Retina (tissue), 1 donor: Measurements from ENCODE around the gene C11orf98.
"Not testable (repeated sequence)": the region's sequence is repeated elsewhere in the genome, so short reads cannot be mapped to it uniquely, and the experiment has no call there.

Experiments used
- DNase-seq: peaks from one replicate; pipeline ENCODE4 v3.0.0-alpha.2; 2016

C11orf98 gene

DNA sequence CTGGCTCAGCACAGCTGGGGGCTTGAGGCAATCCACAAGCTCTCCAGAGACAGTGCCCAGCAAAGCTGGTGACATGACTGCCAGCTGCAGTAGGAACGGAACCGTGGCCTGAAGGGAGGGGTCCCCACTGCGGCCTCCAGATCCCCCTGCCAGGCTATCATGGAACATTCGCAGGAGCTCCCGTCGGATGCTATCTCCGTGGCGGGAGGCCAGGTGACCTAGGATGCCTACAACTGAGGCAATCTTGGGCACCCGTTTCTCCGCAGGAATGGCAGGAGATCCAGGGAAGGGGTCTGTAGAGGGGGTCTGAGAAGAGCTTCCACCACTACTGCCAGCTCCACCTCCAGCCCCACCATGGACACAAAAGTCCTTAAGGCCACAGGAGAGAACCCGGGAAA, 16.0 kb downstream of the C11orf98 start:
- no peak for DNase-seq

DNA sequence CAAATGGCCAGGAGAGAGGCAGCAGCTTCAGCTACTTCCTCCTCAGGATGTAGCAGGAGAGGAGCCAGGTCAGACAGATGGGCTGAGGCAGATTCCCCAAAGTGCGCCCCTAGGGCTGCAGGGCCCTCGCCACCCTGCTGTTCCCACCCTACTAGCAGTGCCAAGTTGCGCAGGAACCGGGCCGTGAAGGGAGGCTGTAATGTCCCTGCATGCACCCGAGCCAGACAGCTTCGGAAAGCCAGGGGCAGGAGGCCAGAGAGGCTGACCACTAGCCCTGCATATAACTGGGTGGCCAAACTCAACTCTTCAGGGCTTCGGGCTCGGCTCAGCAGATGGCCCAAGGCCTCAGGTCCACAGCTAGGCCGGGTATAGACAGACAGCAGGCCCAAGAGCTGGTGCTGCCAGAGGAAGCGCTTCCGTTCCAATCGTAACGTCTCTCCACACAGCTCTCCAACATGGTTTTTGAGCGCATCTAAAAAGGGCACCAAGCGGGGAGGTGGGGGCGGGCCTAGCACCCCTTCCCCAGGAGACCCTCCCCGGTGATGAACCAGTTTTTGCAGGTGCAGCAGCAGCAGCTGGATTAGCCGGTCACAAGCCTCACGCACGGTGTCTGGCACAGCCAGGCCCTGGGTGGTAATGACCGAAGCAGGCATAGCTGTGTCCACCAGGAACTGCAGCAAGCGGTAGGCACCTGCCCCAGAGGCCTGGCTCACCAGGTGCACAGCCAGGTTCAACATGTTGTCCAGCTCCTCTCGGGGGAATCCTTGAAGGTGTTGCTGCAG, 16.6 kb downstream of the C11orf98 start:
- no peak for DNase-seq

DNA sequence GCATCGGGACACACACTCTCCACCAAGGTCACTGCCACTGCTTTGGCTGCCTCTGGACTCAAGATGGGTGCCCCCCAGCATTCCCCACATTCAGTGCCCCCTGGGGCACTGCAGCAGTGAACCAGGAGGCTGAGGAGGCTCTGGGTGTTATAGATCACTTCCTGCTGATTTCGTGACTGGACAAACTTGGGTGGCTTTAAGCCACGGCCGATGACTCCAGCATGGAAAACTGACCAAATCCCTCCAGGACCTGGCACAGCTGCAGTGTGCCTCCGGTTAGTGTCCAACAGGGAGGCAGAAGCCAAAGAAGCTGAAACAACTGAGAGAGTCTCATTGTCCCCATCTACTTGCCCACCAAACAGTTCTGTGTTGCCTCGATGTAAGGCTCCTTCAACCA, 17.4 kb downstream of the C11orf98 start:
- no peak for DNase-seq

DNA sequence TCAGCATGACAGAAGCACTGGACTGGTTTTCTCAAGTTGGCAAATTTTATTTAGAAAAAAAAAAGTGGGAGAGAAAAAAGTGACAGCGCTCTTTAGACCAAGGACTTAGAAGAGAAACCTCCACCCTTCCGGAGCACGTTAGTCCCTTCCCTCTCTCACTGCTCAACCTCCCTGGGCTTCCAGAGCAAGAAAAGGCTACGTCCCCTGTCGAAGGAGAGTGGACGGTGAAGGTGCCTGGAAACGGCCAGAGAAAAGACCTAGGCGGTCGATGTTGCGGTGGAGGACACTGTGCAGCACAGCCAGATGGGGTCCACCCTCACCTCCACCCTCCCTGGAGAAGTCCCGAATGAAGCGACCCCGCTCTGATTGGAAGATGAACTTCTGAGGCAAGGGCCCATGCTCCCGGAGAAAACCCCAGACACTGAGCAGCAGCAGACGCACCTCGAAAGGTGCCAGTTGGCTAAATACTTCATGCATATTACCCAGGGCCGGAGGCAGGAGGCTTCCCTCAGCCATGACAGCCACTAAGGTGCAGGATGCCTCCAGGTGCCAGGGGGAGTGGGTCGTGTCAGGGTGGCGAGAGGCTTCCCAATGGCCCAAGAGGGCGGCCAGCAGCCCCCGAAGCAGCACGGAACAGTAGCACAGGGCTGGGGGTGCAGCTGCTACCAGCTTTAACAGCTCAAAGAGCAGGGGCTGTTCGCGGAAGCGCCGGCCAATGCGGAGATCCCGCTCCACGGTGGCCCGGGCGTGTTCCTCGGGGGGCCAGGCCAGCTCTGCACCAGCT, 18.0 kb downstream of the C11orf98 start:
- no peak for DNase-seq

DNA sequence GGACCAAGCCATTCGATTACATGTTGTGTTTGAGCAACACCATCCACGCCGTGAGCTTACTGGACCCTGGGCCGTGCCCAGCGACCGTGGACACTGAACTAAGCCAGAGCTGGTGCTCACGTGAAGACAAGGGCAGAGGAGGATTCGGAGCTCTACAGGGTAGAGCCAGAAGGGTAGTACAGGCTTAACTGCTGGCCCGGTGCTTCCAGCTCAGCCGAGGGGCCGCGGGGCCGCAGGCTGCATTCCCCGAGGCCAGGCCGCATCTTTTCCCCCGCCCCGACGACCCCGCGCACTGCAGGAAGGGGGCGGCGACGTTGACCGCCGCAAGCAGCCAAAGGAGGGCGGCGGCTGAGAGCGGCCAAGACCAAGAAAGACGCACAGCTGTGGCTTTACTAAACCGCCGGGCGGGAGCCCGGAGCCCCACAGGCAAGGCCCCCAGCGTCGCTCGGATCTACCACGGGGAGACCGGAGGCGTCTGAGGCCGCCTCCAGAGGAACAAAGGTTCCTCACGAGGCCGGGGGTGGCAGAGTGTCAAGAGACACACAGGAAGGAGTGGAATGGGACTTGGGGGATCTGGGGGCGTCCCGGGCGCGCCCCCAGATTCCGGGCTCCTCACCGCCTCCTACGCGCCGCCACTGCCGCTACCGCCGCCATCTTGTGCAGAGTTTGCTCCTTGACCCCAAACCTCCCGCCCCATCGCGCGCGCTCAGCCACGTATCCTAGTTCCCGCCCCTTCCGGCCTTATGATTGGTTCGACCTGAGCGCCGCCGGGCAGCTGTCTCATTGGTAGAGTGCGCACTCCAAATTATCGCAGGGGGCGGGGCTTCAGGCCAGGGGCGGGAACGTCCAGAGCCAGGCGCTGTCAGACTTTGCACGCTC, 18.8 kb downstream of the C11orf98 start, which contains the start of gene GANAB:
GANAB (minus strand) TSS at position 668 of the 879 bp plus-strand sequence; CDS start at position 654, 14 bp downstream.
- DNase-seq: peak; percentile 96

DNA sequence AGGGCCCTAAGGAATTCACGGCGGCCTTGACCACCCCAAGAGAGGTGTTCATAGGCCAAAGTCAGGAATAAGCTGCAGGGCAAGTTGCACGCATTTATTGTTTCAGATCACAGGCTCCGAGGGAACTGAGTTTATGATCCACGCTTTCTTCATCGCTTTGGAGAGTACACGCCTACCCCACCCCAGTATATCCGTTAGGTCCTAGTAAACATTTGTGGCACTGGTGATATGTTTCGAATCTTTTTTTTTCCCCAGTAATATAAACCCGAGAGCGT, 19.4 kb downstream of the C11orf98 start:
- no peak for DNase-seq

DNA sequence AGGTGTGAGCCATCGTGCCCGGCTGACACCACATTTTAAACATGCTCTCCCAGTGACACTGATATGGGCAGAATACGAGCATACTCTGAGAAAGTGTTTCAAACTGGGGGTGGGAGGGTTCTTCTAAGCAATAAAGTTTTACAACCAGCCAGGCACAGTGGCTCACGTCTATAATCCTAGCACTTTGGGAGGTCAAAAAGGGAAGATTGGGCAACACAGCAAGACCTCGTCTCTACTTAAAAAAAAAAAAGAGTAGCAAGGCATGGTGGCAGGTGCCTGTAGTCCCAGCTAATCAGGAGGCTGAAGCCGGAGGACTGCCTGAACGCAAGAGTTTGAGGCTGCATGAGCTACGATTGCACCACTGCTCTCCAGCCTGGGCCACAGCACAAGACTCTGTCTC, 20.8 kb downstream of the C11orf98 start:
- no peak for DNase-seq

DNA sequence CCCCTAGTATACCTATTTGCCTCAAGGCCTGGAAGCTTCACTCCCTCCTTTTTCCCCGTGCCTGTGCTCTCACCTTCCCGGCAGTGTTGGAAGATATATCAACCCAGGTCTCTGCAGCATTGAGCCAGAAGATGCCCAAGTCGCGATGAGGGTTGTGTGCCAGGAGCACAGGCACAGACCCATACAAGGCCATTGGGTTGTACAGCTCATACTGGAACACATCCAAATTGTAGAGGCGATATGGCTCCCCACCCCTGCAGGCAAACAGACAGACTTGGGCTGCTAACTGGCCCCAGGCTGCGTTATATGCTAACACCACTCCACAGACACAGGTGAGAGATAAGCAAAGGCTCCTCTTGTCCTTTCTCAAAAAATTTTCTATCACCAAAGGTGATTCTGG, 32.5 kb downstream of the C11orf98 start:
- no peak for DNase-seq

DNA sequence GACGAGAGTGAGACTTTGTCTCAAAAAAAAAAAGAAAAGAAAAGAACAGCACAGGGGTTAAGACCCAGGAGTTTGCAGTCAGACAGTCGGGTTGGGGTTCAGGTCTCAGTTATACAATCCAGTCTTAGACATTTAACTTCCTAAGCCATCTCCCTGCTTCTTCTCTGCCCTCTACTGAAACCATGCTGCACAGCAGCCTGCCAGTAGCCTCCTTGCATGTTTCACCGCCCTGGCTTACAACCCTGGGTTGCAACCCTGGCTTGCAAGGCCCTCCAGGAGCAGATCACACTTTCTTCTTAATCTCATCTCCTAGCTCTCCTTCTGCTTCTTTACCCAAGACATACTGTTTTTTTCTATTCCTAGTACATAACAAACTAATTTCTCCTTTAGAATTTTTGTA, 37.3 kb downstream of the C11orf98 start:
- no peak for DNase-seq

DNA sequence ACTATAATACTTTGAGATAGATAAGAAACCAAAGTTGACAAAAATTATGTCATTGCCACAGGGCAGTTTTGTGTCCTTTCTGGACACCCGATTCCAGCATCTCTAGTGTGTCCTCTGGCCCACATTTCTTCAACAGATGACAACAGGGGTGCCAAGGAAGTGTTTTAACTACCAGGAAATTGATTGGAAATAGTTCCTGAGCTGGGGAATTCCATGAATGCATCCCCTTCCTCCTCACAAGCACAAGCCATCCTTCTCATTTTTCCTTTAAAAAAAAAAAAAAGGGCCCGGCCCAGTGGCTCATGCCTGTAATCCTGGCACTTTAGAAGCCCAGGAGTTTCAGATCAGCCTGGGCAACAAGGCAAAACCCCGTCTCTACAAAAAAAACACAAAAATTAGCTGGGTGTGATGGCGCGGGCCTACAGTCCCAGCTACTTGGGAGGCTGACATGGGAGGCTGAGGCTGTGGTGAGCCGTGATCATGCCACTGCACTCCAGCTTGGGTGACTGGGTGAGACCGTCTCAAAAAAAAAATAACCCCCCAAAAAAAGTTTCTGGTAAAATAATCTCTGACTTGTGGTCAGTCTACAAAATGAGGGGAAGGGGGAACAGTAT, 42.4 kb downstream of the C11orf98 start:
- no peak for DNase-seq

DNA sequence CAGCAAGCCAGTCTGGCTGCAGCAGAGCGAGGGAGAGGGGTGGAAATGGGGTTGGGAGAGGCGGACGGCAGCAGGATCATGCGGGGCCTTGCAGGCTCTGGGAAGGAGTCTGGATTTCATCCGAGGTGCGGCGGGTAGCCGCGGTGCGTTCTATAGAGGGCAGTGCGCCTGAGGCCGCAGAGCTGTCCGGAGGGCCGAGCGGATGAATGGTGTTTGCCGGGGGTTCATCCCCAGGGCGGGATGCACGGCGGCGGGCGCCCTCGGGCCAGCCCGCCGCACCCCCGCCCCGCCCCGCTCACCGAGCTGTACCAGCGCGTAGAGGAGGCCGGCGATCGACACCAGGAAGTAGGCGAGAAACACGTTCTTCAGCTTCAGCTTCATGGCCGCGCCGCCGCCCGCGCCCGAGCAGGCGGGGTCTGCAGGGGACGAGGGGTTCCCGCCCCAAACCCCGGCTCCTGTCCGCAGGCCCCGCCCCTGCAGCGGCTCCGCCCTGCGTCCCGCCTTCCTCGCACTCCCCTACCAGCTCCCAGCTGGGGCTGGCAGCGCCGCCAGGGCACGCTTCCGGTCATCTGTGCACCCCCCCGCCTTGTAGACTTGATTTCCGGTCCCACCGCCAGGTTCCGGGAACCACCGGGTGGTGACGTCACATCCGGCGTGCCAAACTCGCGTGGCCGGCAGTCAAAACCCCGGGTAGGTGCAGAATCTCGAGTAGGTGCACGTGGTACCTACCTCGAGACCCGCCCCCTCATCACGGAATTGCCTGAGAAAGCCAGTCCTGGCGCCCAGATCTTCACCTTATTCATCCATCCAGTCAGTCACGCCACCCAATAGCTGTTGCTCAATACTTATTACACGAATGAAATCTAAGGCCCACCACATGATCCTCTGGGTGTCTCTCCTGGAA, 43.2 kb downstream of the C11orf98 start, which contains the start of gene B3GAT3:
B3GAT3 (minus strand) TSS at position 420 of the 904 bp plus-strand sequence; CDS start at position 381, 39 bp downstream.
- peak; percentile 96 for DNase-seq

DNA sequence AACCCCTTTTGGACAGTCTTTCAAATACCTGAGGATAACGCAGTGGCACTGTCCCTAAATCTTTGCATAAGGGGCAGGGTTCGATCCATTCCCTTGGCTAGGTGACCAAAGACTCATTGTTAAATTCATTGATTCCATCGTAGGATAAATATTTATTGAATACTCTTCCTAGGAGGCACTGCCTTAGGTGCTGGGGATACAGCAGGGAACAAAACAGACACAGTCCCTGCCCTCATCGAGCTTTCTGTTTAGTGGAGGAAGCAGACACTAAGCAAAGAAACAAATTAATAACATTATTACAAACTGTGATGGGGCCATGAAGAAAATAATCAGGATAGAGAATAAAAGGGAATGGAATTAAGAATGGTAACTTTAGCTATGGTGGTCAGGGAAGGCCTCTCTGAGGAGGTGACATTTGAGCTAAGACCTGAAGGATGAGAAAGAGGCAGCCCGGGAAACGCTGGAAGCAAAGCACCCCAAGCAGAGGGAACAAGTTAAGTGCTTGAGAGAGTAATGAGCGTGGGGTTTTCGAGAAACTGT, 43.9 kb downstream of the C11orf98 start:
- no peak for DNase-seq

DNA sequence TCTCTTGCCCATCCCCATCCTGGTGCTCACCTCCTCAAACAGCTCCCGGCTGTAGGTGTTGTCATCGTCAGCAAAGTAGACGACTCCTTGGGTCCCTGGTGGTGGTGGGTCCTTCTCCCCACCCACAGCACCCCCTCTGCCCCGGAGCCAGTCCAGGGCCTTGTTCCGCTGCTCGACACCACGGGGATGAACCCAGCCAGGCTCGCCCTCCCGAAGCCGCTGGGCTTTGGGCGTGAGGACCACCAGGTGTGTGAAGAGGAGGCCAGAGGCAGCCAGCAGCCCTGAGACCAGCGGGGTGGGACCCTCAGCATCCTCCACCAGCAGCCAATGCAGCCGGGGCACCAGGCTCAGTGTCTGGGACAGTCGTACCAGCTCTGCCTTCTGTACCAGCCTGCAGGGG, 48.1 kb downstream of the C11orf98 start:
- DNase-seq: not testable (repeated sequence)

DNA sequence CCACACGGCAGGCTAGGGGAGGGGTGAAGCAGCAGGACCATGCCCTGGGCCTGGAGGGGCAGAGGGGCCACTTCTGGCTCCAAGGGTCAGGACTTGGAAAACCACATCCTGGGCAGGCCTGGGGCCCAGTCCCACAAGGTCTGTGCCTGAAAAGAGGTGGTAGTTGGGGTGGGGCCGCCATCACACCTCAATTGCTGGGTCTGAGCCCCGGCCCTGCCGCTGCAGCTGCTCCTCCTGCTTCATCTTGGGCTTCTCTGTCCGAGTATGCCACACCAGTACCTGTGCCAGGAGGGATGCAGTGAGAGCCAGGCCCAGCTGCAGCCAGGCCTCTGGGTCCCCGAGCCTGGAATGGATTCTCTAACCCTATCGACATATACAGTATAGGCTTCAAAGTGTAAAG, 49.5 kb downstream of the C11orf98 start:
- no peak for DNase-seq

DNA sequence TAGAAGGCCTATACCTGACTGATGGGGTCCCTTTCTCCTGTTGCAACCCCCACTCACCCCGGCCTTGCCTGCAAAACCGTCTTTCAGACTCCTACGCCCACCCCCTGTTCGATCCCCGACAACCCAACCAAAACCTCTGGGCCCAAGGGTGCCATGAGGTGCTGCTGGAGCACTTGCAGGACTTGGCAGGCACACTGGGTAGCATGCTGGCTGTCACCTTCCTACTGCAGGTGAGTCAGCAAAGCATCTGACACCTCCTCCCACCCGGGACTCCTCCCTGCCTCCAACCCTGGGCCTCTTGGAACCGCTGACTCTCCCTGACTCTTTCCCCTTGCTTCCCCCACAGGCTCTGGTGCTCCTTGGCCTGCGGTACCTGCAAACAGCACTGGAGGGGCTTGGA, 50.7 kb downstream of the C11orf98 start:
- DNase-seq: no peak

DNA sequence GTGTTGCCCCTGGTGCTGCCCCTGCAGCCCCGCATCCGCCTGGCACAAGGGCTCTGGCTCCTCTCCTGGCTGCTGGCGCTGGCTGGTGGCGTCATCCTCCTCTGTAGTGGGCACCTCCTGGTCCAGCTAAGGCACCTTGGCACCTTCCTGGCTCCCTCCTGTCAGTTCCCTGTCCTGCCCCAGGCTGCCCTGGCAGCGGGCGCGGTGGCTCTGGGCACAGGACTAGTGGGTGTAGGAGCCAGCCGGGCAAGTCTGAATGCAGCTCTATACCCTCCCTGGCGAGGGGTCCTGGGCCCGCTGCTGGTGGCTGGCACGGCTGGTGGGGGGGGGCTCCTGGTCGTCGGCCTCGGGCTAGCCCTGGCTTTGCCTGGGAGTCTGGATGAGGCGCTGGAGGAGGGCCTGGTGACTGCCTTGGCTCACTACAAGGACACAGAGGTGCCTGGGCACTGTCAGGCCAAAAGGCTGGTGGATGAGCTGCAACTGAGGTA, 51.7 kb downstream of the C11orf98 start:
- DNase-seq: no peak
